Bronchial epithelial cell (primary cell): Measurements from ENCODE around the gene CYP2W1. TPM values are rescaled to one million over a fixed set of nuclear protein-coding genes. Genes with fewer than 3 reads are reported as not detected.
A peak's percentile ranks its signal among the peaks of the same experiment; 100 is the strongest.

Experiments used
- DNase-seq: peaks from one replicate; pipeline ENCODE4 v3.0.0-alpha.2; 2010; ENCODE audit warnings: low read depth
- FAIRE-seq: peaks from 2 replicates; lab custom pipeline; 2011; peaks lifted over from hg19 to GRCh38; lab: Jason Lieb, UNC
- H3K27me3 ChIP-seq: 2 replicates; pipeline ENCODE4 v1.5.1; 2011; ENCODE audit warnings: low read length; ENCODE audit not compliant: control insufficient read depth, insufficient read depth
- H3K36me3 ChIP-seq: 2 replicates; pipeline ENCODE4 v1.5.1; 2011; ENCODE audit warnings: low read length; ENCODE audit not compliant: control insufficient read depth, insufficient read depth
- H3K4me3 ChIP-seq: 2 replicates; pipeline ENCODE4 v1.5.1; 2011; ENCODE audit warnings: mild to moderate bottlenecking, low read depth, low read length, control low read depth
- total RNA-seq: library from RNA; depleted of rRNA; stranded (reverse); fragments of >200 nt; gene quantifications from 2 replicates; pipeline ENCODE4 v1.2.1, GENCODE V29; 2014
- TF ChIP-seq, protein P1 (sequence below): IDR thresholded peaks from 2 replicates; pipeline ENCODE4 v1.5.1; 2011; ENCODE audit warnings: mild to moderate bottlenecking, moderate library complexity, low read length, control low read depth, inconsistent platforms; ENCODE audit not compliant: insufficient read depth, severe bottlenecking

Gene CYP2W1
- total RNA-seq, 1 donor from 2014 or later: not detected

DNA sequence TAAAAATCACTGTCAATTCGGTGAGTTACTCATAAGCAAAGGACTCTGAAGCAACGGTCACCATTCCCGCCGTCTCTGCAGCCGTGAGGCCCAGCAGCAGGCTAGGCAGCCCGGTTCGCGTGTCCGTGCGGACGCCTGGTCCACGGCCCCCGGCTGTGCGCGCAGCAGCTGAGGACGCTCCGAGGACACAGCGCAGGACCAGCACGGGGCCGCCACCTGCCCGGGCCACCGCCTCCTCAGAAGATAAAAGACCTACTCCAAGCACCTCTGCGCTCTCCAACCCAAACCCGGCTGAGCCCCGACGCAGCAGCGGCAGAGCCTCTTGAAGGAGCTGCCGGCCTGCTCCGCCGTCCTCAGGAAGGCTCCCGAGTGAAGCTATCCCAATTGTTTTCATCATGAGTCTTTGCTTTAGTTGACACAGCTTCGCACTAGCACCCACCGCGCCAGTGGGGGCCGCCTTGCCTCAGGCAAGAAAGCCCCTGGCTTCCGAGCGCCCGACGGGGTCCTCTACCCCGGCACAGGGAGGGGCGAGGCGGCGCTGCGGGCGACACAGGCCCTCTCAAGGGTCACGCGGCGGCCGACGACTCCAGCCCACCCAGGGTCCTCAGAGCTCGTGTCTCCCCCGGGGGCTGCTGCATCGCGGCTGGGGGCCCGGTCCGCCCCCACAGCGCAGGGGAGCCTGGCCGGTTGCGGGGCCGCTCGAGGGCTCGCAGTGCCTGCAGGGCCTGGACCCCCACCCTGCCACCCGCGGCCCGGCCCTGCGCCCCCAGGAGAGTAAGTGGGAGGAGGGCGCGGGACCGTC is 44.5 kb downstream of the CYP2W1 start:
- Histone ChIP-seq H3K4me3 (peak overlapping the region; percentile 73), H3K27me3 (no peaks in the 10 kb centered on the region), H3K36me3 (peaks cover 17% of the 10 kb centered on the region)
- no peak for FAIRE-seq
- TF ChIP-seq, protein P1, sequence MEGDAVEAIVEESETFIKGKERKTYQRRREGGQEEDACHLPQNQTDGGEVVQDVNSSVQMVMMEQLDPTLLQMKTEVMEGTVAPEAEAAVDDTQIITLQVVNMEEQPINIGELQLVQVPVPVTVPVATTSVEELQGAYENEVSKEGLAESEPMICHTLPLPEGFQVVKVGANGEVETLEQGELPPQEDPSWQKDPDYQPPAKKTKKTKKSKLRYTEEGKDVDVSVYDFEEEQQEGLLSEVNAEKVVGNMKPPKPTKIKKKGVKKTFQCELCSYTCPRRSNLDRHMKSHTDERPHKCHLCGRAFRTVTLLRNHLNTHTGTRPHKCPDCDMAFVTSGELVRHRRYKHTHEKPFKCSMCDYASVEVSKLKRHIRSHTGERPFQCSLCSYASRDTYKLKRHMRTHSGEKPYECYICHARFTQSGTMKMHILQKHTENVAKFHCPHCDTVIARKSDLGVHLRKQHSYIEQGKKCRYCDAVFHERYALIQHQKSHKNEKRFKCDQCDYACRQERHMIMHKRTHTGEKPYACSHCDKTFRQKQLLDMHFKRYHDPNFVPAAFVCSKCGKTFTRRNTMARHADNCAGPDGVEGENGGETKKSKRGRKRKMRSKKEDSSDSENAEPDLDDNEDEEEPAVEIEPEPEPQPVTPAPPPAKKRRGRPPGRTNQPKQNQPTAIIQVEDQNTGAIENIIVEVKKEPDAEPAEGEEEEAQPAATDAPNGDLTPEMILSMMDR: no peak
- DNase-seq: peak; percentile 10

GRCh38 chr7:1028044-1028770 is 45.2 kb downstream of the CYP2W1 start:
- TF ChIP-seq, protein P1: no peak
- no peak for FAIRE-seq

GRCh38 chr7:1028775-1029636 is 46.0 kb downstream of the CYP2W1 start:
- peak; percentile 55 for FAIRE-seq
- Histone ChIP-seq H3K36me3 (peaks cover 17% of the 10 kb centered on the region), H3K4me3 (peak overlapping the region; percentile 73), H3K27me3 (no peaks in the 10 kb centered on the region)
- TF ChIP-seq, protein P1: no peak
- peak; percentile 89 for DNase-seq

More at GRCh38 chr7:1028044-1028770, 45.2 kb downstream of the CYP2W1 start:
- peak overlapping the region; percentile 73 for H3K4me3 ChIP-seq
- DNase-seq: peak; percentile 62
- peaks cover 17% of the 10 kb centered on the region for H3K36me3 ChIP-seq
- H3K27me3 ChIP-seq: no peaks in the 10 kb centered on the region

DNA sequence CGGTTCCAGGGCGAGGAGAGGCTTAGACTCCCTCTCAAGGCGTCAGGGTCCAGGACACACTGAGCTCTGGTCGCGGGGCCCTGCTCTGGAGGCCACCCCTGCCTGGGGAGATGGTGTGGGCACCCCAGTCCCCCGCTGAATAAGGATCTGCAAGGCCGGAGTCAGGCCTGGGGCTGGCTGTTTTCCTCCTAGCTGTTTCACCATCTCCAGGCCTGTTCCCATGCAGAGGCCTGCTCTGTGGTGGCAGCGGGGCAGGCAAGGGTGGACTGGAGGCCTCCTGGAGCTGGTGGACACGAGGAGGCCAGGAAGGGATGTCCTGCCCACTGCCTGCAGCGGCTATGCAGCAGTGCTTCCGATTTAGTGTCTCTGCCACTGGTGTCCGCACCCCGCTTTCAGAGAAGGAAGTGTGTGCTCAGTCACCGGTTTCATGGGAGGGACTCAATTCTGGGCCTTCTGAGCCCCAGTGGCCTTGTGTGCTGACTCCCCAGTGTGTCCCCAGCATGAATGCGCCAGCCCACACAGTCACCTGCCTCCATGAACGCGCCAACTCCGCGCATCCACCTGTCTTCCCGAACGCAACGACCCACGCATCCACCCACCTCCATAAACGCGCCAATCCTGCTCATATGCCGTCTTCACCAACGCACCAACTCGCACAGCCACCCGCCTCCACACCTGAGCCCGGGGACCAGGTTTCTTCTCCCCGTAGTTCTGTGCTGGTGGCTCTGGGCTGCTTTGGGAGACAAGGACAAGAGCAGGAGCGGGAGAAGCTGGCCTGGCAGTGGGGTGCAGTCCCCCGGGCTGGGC is 46.9 kb downstream of the CYP2W1 start:
- TF ChIP-seq, protein P1: no peak
- Histone ChIP-seq H3K36me3 (peaks cover 15% of the 10 kb centered on the region), H3K27me3 (no peaks in the 10 kb centered on the region), H3K4me3 (no peak overlapping the region)
- DNase-seq (no peak), FAIRE-seq (no peak)
